Measurements from ENCODE around the gene KAT7. TPM values are rescaled to one million over a fixed set of nuclear protein-coding genes. Genes with fewer than 3 reads are reported as not detected.
A peak's percentile ranks its signal among the peaks of the same experiment; 100 is the strongest.

KAT7 gene
- total and polyA plus RNA-seq, 4 donors: 8.7 to 87.5 (median 35.7) TPM

DNA sequence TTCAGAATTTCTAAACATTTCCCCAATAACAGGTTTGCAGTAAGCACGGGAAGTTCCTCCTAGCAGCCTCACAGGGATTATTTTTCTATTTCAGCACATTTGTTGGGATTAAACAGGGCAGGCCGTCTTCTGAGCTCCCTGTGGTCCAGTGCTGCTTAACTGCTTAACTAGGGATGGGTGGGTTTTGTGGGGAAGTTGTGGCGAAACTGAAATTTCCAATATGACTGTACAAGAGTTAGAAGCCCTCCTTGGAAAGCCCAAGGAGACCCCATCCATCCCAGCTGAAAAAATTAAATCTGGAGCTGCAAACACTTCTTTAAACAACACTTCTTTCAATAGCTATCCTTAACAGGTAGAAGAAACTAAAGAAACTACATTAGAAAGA is 46.8 kb upstream of the KAT7 start:
- Histone ChIP-seq H3K9me3 (ENCODE audit: control insufficient read depth in 4 of 4, insufficient read depth in 3 of 4, low read length in 3 of 4) (no peaks in the 10 kb centered on the region), H3K4me1 (ENCODE audit: control insufficient read depth in 5 of 5, insufficient read depth in 5 of 5, low read length in 5 of 5) (peaks cover 17 to 42% (median 21%) of the 10 kb centered on the region in 5 donors), H3K27me3 (ENCODE audit: control insufficient read depth in 3 of 3, insufficient read depth in 3 of 3, low read length in 2 of 3) (no peaks in the 10 kb centered on the region), H3K4me3 (no peak overlapping the region), H3K36me3 (ENCODE audit: control insufficient read depth in 4 of 4, insufficient read depth in 4 of 4, low read length in 4 of 4) (no peaks in the 10 kb centered on the region), H3K9ac (ENCODE audit: insufficient read depth in 1 of 2, low read length in 2 of 2) (no peak overlapping the region), H3K27ac (ENCODE audit: low read depth in 1 of 2, low read length in 1 of 2) (peak overlapping the region; percentile 50 to 63)
- ATAC-seq (ENCODE audit: insufficient read depth, low FRiP score) (no peak), DNase-seq (no peak)
- WGBS, 2 donors: 31 to 54% methylated on average over 3 of the region's 3 CpGs
- TF ChIP-seq, protein P1, sequence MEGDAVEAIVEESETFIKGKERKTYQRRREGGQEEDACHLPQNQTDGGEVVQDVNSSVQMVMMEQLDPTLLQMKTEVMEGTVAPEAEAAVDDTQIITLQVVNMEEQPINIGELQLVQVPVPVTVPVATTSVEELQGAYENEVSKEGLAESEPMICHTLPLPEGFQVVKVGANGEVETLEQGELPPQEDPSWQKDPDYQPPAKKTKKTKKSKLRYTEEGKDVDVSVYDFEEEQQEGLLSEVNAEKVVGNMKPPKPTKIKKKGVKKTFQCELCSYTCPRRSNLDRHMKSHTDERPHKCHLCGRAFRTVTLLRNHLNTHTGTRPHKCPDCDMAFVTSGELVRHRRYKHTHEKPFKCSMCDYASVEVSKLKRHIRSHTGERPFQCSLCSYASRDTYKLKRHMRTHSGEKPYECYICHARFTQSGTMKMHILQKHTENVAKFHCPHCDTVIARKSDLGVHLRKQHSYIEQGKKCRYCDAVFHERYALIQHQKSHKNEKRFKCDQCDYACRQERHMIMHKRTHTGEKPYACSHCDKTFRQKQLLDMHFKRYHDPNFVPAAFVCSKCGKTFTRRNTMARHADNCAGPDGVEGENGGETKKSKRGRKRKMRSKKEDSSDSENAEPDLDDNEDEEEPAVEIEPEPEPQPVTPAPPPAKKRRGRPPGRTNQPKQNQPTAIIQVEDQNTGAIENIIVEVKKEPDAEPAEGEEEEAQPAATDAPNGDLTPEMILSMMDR (IDR thresholded peaks at IDR 0.05; ENCODE audit: control extremely low read depth, extremely low read depth): no peak

DNA sequence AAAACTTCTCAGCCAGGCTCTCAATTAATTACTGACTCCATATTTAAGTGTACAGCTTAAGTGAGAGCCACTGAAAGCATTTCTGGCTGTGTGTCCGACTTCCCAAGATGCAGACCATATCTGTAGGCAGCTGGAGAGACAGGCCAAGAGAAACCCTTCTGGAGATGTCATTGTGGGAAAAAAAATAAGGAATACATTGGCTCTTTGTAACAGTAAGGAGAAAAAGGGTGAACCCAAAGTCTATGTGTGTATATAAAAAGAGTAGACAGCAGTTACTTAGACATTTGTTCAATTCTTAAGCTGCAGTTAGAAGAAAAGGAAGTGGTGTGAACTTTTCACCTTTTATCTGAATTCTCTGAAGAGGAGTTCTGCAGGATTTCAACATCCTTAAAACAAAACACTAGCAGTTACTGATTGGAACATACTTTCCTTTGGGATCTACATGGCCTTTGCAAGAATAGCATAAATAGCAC is 46.3 kb upstream of the KAT7 start:
- TF ChIP-seq, protein P1 (IDR thresholded peaks at IDR 0.05; ENCODE audit: control extremely low read depth, extremely low read depth): no peak
- Histone ChIP-seq H3K4me3 (no peak overlapping the region), H3K9me3 (ENCODE audit: control insufficient read depth in 4 of 4, insufficient read depth in 3 of 4, low read length in 3 of 4) (no peaks in the 10 kb centered on the region), H3K9ac (ENCODE audit: insufficient read depth in 1 of 2, low read length in 2 of 2) (peak overlapping the region in 1 of 2 donors; percentile 40), H3K27ac (ENCODE audit: low read depth in 1 of 2, low read length in 1 of 2) (peak overlapping the region; percentile 42 to 70), H3K4me1 (ENCODE audit: control insufficient read depth in 5 of 5, insufficient read depth in 5 of 5, low read length in 5 of 5) (peaks cover 17 to 40% (median 21%) of the 10 kb centered on the region in 5 donors), H3K36me3 (ENCODE audit: control insufficient read depth in 4 of 4, insufficient read depth in 4 of 4, low read length in 4 of 4) (no peaks in the 10 kb centered on the region), H3K27me3 (ENCODE audit: control insufficient read depth in 3 of 3, insufficient read depth in 3 of 3, low read length in 2 of 3) (no peaks in the 10 kb centered on the region)
- ATAC-seq (ENCODE audit: insufficient read depth, low FRiP score) (no peak), DNase-seq (peak in 2 of 3 donors; percentile 50 to 63)
- WGBS, 2 donors: 27 to 35% methylated on average over 1 of the region's 1 CpG

DNA sequence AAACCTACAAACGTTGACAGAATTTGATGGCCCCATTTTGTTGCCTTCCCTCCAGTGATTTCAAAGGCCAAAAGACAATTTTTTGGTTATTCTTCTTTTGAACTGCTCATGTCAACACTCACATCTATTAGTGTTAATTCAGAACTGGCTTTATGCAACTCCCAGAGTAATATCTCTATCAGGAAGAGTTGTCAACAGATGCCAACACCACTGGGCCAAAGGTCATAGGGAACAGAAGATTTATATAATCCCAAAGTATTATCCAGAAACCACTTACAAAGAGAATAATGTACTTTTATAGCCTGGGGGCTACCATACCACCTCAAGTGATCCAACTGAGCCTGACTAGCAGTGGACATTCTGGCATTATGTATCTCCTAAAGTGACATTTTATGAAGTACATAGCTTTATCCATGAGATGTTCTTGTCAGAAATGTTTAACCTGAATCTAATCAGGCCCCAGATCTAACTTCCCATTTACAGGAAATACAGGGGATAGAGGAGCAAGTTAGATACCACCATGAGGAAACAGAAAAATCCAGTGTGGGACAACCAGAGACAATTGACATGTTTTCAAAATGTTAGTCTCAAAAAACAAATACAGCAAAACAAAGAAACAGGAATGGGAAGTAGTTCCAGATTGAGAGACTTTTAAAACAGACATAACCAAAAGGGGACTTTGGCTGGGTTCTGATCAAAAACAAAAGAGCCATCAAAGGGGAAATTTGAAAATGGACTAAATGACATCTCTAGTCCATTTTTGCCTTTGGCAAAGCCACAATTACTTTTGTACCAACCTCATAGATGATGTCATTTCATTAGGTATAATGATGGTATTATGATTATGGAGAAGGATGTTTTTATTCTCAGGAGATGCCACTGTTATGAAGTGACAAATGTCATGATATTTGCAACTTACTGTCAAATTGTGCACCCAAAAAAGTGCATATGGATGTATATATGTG is 43.0 kb upstream of the KAT7 start:
- H3K4me1 ChIP-seq (ENCODE audit: control insufficient read depth in 5 of 5, insufficient read depth in 5 of 5, low read length in 5 of 5): peaks cover 8 to 23% (median 21%) of the 10 kb centered on the region in 5 donors
- no peak overlapping the region for H3K27ac ChIP-seq (ENCODE audit: low read depth in 1 of 2, low read length in 1 of 2)
- no peaks in the 10 kb centered on the region for H3K9me3 ChIP-seq (ENCODE audit: control insufficient read depth in 4 of 4, insufficient read depth in 3 of 4, low read length in 3 of 4)
- DNase-seq (no peak), ATAC-seq (ENCODE audit: insufficient read depth, low FRiP score) (no peak)
- no peaks in the 10 kb centered on the region for H3K27me3 ChIP-seq (ENCODE audit: control insufficient read depth in 3 of 3, insufficient read depth in 3 of 3, low read length in 2 of 3)
- TF ChIP-seq, protein P1 (IDR thresholded peaks at IDR 0.05; ENCODE audit: control extremely low read depth, extremely low read depth): no peak
- no peak overlapping the region for H3K4me3 ChIP-seq
- 66 to 75% methylated on average over 1 of the region's 1 CpG for WGBS, 2 donors
- H3K36me3 ChIP-seq (ENCODE audit: control insufficient read depth in 4 of 4, insufficient read depth in 4 of 4, low read length in 4 of 4): no peaks in the 10 kb centered on the region
- H3K9ac ChIP-seq (ENCODE audit: insufficient read depth in 1 of 2, low read length in 2 of 2): no peak overlapping the region
